Inflammatory macrophage (primary cell): ENCODE data around the gene PPP1R3E.
"Not testable (repeated sequence)": the region's sequence is repeated elsewhere in the genome, so short reads cannot be mapped to it uniquely, and the experiment has no call there.

Experiments used
- DNase-seq, 2 donors: peaks; one replicate each; pipeline ENCODE4 v3.0.0-alpha.2; 2020 to 2022

Gene PPP1R3E

GRCh38 chr14:23297611-23298277, 4.9 kb downstream of the PPP1R3E start:
- DNase-seq = no peak

DNA sequence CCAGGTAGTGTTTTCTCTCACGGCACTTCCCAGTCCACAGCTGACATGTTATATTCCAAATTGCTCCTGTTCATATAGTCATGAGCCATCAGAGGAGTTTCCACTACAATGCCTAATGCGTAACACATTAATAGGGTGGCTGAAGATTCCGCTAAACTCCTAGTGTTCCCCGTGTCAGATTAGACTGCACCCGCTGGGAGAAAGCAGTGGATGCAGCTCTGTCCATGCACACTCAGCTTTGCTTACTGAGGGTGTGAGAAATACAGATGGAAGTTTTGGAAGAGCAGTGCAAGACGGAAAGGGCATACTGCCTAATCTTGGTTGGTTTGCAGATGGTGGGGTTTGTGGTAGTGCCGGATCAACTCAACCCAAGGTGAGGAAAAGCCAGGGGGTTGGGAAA, 5.6 kb downstream of the PPP1R3E start:
- no peak for DNase-seq

DNA sequence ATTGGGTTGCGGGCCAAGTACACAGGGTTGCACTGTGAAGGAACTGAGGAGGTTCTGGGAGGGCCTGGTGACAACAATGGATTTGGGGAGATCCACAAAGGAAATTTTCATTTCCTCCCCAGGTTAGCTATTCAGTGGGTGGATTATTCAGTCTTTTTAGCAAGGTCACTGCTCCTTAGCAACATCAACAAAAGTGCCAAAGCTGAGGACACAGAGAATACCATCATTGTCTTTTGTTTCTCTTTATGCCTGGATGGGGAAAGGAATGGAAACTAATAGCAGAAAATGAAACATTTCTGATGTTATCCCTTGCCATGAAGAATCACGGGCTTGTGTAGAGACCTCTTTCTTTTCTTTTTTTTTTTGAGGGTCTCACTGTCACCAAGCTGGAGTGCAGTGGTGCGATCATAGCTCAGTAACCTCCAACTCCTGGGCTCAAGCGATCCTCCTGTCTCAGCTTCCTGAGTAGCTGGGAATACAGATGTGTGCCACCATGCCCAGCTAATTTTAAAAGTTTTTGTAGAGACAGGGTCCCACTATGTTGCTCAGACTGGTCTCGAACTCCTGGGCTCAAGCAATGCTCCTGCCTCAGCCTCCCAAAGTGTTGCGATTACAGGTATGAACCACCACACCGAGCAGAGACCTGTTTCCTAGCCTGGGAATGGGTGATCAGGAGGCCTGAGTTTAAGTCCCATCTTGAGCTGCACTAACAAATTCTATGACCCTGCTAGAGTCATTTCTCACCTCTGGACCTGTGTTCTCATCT, 6.5 kb downstream of the PPP1R3E start:
- DNase-seq = no peak

DNA sequence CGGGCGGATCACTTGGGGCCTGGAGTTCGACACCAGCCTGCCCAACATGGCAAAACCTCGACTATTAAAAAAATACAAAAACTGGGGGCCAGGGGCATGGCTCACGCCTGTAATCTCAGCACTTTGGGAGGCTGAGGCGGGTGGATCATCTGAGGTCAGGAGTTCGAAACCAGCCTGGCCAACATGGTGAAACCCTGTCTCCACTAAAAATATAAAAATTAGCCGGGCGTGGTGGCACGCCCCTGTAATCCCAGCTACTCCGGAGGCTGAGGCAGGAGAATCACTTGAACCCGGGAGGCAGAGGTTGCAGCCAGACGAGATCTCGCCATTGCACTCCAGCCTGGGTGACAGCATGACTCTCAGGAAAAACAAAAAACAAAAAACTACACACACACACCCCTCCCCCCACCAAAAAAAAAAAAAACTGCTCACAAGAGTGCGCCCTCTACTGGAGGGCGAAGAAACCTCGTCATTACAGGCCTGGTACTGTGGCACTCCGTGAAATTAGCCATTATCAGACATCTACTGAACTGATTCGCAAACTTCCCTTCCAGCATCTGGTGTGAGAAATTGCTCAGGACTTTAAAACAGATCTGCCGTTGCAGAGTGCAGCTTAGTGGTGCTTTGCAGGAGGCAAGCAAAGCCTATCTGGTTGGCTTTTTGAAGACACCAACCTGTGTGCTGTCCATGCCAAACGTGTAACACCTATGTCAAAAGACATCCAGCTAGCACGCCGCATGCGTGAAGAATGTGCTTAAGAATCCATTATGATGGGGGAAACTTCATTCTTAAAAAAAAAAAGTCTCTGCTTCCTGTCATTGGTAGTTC, 7.7 kb downstream of the PPP1R3E start:
- peak; percentile 70 to 72 for DNase-seq

DNA sequence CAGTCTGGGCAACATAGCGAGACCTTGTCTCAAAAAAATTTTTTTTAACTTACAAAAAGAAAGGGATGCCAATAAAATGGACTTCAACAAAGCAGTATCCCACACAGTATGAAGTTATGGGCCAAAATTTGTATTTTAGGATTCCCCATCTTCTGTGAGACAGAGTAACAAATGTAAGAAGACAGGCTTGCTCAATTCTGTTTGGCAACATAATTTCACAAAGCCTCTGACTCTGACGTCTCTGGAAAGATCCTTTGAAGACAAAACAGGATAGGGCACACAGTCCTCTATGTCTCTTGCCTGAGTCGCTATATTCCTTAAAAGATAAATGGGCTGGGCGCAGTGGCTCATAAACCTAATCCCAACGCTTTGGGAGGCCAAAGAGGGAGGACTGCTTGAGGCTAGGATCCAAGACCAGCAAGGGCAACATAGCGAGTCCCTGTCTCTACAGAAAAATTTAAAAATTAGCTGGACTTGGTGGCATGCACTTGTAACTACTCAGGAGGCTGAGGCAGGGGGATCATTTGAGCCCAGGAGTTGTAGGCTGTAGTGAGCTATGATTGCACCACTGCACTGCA, 15.7 kb downstream of the PPP1R3E start:
- peak; percentile 60 to 65 for DNase-seq

DNA sequence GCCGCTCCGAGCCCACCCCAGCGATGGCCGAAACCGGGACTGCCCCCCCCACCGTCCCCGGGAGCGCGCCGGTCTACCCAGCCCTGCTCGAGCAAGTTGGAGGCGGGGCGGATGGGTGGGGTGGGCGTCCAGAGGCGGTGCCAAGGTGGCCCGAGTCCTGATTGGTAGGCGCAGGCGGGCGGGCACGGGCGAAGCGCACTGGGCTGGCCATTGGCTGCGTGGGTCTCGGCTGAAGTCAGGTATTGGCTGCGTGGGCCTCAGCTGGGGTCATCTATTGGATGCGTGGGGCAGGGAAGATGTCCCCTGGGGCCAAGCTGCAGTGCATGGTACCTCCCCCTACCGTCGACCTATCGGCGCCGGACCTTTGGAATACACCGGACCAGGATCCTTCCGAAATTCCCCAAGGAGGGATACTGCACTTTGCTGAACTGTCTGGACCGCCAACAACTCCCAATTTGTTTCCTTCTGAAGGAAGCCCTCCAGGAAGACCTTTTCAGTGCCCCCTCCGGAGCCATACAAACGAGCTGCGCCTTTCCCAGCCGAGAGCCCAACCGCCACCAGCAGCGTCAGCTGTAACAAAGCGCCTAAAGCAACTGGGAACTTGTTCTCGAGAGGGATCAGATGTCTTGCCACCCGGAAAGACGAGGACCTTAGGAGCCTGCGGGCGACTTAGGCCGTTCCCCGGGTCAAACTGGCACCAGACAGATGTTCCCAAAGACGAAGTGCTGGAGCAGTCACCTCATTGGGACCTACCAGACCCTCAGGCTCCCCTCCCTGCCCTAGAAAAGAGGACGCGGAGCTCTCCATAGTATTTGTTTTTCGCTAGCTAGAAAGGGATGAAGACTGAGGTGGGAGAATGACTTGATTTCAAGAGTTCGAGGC, 16.4 kb downstream of the PPP1R3E start, which contains the start of gene HOMEZ:
Gene HOMEZ (minus strand): TSS at position 113 of the 882 bp plus-strand sequence. CDS start 180 bp downstream, outside the sequence.
- peak; percentile 98 for DNase-seq

DNA sequence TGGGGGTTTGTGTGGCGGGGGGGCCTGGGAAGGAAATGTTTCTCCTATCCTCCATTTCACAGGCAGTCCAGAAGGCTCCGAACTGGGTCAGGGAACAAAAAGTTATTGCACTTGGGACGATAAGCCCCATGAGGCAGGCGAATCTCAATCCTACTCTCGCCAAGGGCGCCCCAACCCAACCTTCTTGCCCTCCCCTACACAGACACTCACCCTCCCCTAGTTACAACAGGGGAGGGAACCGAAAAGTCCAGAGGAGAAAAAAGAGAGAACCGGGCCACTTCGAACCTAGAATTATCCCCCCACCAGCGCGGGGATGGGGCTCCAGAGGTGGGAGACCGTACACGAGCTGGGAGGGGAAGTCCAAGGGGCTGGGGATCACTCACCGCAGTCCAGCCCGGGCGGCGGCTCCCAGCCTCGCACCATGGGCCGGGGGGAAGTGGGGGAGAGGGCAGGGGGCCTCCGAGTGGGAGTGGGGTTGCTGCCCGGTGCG, 17.1 kb downstream of the PPP1R3E start:
- DNase-seq = no peak

DNA sequence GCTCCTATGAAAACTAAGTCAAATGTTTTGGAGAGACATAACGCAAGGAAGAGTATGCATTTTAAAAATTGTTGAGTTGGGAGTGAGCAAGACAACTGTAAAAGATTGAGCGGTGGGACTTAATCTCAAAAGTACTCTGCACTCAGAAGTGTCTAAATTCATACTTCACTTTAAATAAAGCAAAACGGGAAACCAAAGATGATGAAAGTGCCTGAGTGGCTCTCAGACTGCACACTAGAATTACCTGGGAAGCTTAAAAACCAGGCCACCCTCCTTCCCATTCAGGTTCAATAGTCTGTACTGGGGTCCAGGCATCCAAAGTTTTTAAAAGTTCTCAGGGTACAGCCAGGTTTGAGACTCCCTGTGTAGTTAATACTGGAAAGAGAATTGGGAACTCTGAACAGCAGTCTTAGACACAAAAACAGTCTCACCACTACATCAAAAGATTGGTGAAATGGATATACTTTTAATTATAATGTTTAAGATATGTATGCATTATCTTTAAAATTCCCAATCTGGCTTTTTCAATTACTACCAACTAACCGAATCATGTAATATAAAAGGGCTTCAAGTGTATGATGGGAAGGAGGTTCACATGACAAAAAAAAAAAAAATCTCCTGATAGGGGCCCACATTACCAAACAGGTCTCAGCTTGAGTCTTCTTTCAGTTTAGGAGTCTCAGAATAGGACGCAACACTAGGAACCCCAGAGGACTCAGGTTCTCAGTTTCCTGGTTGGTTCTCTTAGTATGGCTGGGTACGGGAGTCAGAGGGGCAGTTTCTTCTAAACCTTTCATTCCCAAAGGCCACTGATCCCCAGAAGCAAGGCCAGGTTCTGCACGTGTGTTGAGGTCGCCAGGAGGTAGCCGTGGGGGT, 17.8 kb downstream of the PPP1R3E start:
- DNase-seq = peak; percentile 28 to 36

- DNase-seq = no peak
These were observed 21.4 kb downstream of the PPP1R3E start for GRCh38 chr14:23281247-23281646.

GRCh38 chr14:23277928-23278327, 24.7 kb downstream of the PPP1R3E start:
- DNase-seq = not testable (repeated sequence)

DNA sequence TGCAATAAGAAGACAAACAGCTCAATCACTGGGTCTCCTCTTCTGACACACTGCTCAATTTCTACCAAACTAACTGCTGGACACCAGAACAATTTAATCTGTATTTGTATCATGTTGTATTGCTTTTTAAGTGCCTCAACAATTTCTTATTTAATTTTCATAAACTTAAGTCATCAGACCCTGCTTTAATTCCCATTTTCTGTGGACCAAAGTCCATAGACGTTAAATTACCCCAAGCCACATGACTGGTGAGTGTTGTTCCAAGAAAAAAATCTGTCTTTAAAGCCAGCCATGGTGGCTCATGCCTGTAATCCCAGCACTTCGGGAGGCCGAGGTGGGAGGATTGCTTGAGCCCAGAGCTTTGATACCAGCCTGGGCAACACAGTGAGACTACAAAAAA, 25.5 kb downstream of the PPP1R3E start:
- DNase-seq = no peak

DNA sequence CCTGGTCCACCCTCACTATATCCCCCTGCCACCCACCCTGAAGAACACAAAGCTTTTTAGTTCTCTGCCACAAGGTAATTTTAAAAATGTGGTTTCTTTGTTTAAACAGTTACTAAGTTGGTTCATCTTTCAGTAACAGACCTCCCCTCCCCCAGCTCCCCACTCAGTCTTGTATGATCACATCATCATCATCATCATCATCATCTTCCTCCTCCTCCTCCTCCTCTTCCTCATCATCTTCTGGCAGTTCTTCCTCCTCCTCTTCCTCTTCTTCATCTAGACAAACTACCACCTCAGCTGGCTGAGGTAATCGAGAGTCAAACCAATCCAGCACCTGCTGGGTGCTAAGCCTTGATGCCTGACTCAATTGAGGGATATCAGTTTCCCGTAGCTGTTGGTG, 27.2 kb downstream of the PPP1R3E start:
- no peak for DNase-seq

DNA sequence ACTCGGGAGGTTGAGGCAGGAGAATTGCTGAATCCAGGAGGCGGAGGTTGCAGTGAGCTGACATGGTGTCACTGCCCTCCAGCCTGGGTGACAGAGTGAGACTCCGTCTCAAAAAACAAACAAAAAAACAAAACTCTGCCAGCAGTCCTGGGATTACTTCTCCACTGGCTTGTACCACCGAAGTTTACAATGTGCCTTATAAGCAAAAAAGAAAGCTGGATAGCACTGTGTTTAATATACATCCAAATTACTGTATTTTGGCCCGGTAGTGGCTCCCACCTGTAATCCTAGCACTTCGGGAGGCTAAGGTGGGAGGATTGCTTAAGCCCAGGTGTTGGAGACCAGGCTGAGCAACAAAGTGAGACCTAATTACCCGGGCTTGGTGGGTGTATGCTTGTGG, 33.5 kb downstream of the PPP1R3E start:
- no peak for DNase-seq

DNA sequence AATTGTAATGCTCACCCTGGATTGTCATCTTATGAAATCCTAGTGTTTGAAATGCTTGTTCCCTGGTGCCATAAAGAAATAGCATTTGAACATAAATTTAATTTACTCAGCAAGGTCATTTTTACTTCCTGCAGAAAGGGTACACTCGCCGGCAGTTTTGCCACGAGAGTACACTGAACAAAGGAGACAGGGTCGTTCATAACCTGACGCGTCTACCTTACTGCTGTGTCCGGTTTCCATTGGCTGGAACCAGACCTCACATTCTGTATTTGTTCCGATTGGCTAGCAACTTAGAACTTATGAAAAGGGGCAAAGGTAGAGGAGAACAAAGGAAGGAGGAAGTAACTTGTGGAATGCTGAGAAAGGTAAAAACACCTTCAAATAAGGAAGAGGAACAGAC, 41.8 kb downstream of the PPP1R3E start:
- DNase-seq = not testable (repeated sequence)

DNA sequence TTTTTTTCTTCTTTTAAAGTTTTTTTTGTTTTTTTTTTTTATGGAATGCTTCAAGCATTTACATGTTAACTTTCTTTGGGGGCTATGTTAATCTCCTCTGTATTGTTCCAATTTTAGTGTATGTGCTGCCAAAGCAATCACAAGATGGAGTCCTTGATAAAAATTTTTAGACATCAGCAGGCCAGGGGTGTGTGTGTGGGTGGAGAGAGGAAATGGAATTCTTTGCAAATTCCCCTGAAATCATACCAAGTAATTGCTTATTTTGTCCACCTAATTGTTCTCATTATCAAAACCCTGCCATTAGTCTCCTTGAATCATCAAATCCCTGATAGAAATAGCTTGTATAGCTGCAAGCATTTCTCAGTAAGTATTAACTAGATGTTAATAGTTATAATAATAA, 43.2 kb downstream of the PPP1R3E start:
- peak in 1 of 2 donors; percentile 43 for DNase-seq

DNA sequence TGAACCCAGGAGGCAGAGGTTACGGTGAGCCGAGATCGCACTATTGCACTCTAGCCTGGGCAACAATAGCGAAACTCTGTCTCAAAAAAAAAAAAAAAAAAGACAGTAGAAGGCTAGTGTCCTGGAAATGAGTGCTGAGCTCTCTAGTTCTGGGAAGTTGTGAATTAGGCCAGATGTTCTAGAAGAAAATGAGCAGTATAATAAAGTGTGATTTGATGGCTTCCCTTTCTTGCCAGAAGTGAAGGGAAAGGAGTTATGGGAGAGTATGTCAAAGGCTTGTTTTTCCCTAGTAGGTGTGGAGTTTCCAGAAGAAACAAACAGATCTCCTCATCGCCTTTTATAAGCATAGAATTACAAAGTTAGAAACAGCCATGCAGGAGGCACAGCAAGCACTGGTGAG, 44.4 kb downstream of the PPP1R3E start:
- no peak for DNase-seq

- peak; percentile 82 for DNase-seq
These were observed 50.0 kb downstream of the PPP1R3E start for GRCh38 chr14:23252420-23253333.

- DNase-seq = no peak
These were observed 50.7 kb downstream of the PPP1R3E start for GRCh38 chr14:23252006-23252405.

DNA sequence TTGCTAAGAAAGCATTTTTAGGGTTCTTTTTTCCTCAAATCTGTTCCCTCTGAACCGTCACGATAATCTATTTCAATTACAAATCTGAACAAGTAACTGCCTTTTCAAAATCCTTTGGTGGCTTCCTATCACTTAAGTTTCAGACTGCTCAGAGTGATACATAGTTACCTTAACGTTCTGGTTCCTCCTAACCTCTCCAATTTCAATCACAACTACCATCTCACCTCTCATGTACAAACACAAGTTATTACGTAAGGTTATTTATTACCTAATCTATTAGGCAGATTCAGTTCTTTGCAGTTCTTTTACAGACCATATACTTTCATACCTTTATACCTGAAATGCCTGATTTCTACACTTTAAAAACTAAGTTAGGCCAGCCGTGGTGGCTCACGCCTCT, 52.8 kb downstream of the PPP1R3E start:
- DNase-seq = no peak
